HG02759 (cell line): ENCODE data around the gene PLXDC2.
"Not testable (repeated sequence)": the region's sequence is repeated elsewhere in the genome, so short reads cannot be mapped to it uniquely, and the experiment has no call there.

Experiments
- ATAC-seq: cut with Tn5 transposase; IDR thresholded peaks from one replicate; pipeline ENCODE4 v1.9.1; 2021; ENCODE audit warnings: mild to moderate bottlenecking, moderate library complexity; ENCODE audit not compliant: unreplicated experiment

PLXDC2 gene

GRCh38 chr10:20020677-20021076 is 204.4 kb downstream of the PLXDC2 start:
- ATAC-seq: no peak

- no peak for ATAC-seq
Observed at GRCh38 chr10:20029523-20029922, 213.3 kb downstream of the PLXDC2 start.

DNA sequence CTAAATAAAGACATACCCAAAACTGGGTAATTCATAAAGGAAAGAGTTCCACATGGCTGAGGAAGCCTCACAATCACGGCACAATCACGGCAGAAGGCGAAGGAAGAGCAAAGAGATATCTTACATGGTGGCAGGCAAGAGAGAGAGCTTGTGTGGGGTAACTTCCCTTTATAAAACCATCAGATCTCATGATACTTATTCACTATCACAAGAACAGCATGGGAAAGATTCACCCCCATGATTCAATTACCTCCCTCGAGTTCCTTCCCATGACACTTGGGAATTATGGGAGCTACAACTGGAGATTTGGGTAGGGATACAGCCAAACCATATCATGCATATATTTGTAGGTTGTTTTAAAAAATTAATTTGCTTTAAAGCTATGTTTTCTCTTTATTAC is 217.2 kb downstream of the PLXDC2 start:
- ATAC-seq: no peak

GRCh38 chr10:20034732-20035131 is 218.5 kb downstream of the PLXDC2 start:
- no peak for ATAC-seq

- no peak for ATAC-seq
Observed at GRCh38 chr10:20040012-20040411, 223.8 kb downstream of the PLXDC2 start.

- no peak for ATAC-seq
Observed at GRCh38 chr10:20041931-20042330, 225.7 kb downstream of the PLXDC2 start.

DNA sequence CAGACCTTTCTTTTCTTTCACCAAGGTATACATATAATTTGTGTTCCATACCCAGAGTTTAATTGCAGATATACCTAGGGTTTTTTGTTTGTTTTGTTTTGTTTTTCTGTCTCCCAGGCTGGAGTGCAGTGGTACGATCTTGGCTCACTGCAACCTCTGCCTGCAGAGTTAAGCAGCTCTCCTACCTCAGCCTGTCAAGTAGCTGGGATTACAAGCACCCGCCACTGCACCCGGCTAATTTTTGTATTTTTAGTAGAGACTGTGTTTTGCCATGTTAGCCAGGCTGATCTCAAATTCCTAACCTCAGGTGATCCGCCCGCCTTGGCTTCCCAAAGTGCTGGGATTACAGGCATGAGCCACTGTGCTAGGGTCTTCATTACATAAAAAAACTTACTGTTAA is 228.9 kb downstream of the PLXDC2 start:
- not testable (repeated sequence) for ATAC-seq

DNA sequence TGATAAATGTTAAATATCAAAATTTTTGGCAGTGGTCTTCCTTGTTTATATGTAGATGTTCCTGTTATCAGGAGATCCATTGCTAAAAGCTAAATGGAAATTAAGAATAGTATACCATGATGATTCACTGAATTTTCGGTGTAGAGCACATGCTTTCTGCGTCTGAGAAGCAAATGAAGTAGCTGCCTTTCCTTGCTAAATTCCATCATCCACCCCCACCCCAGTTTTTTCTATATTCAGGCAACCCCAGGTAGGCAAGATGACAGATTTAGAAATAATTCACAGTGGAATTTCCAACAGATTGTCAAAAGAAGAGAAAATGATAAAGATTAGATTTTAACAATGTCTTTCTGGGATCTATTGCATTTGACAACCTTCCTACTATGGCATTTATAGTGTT is 231.9 kb downstream of the PLXDC2 start:
- ATAC-seq: no peak

GRCh38 chr10:20058135-20058534 is 241.9 kb downstream of the PLXDC2 start:
- ATAC-seq: no peak

DNA sequence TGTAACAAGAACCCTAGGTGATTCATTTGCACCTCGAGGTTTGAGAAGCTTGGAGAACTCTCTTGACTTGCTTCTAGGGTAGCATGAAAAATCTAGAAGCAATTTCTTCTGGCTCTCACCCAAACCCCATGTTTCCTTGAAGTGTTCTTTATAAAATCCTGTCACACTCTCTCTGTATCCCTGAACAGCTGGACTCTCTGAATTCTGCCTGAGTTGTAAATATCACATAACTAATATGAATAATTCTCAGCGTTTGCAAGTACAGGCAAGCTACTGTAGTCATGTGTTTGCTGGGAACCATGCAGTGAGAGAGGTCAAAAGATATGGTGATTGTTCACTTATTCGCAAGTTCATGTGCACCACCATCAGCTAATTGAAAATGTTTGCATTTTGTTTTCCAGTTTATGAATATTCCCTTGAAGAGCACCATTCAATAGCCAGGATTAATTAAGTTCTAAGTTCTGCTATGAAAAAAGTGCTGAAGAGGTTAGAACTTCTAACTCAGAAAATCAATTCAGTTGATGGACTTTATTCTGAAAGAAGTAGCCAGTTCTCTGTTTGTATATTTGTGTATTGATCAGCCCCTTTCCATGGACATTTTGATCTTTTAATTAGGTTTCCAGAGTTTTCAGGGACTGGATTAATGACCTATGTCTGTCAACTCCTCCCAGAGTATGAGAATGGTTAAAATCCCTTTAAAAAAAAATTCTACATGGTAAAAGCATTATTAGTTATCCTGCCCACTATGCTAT is 243.0 kb downstream of the PLXDC2 start:
- no peak for ATAC-seq

GRCh38 chr10:20065814-20066213 is 249.6 kb downstream of the PLXDC2 start:
- no peak for ATAC-seq

DNA sequence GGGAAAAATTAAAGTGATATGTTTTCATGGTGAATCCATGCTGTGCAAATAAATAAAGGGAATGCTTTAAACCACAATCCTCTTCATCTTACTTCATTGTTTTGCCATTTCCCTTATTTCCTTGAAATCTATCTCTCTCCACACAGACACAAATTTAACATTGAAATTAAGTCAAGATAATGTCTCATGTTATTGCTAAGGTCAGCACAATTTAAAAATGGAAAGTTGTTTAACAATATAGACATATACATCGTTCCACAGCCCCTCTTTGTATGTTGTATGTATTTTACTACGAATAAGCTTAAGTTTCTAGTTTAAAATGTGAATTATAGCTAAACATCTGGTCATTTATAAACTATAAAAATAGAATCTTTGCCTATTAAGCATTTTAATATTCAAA is 256.9 kb downstream of the PLXDC2 start:
- no peak for ATAC-seq

GRCh38 chr10:20075713-20076112 is 259.5 kb downstream of the PLXDC2 start:
- no peak for ATAC-seq

GRCh38 chr10:20084451-20084850 is 268.2 kb downstream of the PLXDC2 start:
- ATAC-seq: no peak

DNA sequence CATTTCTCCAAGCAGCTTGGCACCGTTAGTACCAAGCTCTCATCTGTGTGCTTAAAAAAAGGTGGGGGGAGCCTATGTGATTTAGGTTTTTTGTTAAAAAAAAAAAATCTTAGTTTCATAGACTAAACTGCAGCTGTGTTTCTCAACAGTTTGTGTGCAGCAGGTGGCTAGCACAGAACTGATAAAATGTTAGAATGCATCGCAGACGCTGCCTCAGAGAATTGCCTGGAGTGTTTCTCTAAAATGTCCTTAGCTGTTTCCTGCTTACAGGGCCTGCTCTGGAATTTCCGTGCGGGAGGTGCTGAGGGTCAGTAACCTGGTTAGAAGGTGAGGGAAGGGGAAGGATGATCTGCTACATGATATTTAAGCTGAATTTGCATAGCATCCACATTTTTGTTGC is 268.9 kb downstream of the PLXDC2 start:
- no peak for ATAC-seq

- ATAC-seq: no peak
Observed at GRCh38 chr10:20087353-20087752, 271.1 kb downstream of the PLXDC2 start.

DNA sequence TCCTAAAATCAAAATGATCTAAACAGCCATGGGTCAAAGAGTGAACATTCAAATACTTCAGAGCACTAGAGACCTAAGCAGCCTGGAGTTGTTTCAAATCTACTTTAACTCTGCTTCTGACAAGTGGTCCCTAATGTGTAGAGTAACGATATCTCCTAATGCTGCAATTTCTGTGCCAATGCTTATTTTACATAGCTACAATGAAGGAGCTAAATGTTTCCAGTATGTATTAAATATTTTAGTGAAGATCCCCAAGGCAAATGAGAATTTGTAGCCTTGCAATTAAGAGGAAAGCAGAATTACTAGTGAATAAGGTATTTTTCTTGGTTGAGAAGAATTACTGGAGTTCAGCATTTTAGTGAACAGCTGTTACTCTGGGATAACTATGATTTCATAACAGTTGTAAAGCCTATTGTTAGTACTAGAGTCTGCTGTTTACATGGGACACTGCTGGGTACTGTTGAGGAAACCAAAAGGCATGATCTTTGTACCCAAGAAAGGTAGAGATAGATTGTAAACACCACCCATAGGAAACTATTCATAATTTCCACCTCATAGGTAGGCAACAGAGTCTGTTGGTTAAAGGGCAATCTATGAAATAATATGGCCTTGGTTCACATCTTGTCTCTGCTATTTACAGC is 271.9 kb downstream of the PLXDC2 start:
- ATAC-seq: no peak

DNA sequence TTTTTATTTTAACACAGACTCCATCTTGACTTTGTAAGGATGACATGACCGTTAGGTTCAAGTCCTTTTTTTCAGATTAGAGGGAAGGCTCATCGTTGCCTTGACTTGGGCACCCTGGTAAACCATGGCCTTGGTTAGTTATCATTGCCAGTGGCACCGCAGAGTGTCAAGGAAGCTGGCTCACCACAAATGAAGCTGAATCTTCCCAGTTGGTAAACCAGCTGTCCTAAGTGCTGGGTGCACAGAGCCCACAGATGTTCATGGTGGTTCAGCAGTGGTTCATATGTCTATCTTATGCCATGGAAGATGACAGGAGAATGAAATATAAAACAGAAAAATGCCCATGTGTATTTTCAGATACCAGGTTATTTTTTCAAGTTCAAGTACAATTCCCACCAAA is 273.6 kb downstream of the PLXDC2 start:
- ATAC-seq: no peak

- no peak for ATAC-seq
Observed at GRCh38 chr10:20090831-20091230, 274.6 kb downstream of the PLXDC2 start.

DNA sequence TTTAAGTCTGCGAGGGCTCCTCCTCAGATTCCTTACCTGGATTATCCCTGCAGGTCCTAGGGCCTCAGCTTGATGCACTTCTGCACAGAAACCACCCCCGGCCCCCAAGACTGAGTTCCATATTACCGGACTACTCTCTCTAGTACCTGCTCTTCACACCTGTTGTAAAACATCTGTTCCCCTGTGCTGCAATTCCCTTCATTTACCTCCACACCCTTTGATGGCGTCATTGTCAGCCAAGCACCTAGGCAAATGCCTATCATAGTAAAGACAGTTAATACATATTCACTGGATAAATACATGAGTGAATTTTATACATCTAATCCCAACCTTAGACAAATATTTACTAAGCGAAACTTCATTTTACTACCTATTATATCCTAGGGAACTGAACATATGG is 275.5 kb downstream of the PLXDC2 start:
- ATAC-seq: no peak

GRCh38 chr10:20093600-20093999 is 277.4 kb downstream of the PLXDC2 start:
- no peak for ATAC-seq

GRCh38 chr10:20094226-20094976 is 278.2 kb downstream of the PLXDC2 start:
- ATAC-seq: no peak
